K562 (cell line): ENCODE measurements around the gene SLC26A3. TPM values are rescaled to one million over a fixed set of nuclear protein-coding genes. Genes with fewer than 3 reads are reported as not detected.

Experiments
- DEAF1 ChIP-seq: fragments of 450-650 bp; formaldehyde crosslinking; IDR thresholded peaks from 2 replicates; pipeline ENCODE4 v1.4.0; 2020; ENCODE audit warnings: mild to moderate bottlenecking, moderate library complexity
- FOXJ2 ChIP-seq: fragments of 200-800 bp; sonication (Bioruptor generic); IDR thresholded peaks from 2 replicates; pipeline ENCODE4 v1.6.1; 2016; ENCODE audit warnings: missing genetic modification characterization, missing compliant biosample characterization
- GABPB1 ChIP-seq: sonication (generic); formaldehyde crosslinking; IDR thresholded peaks from 2 replicates; pipeline ENCODE4 v1.8.0; 2022; ENCODE audit warnings: mild to moderate bottlenecking, missing genetic modification reagents
- GTF2B ChIP-seq: IDR thresholded peaks from 2 replicates; pipeline ENCODE4 v1.6.1; 2011; ENCODE audit not compliant: insufficient read length; ENCODE audit errors: extremely low read depth
- HMGN3 ChIP-seq: IDR thresholded peaks from 2 replicates; pipeline ENCODE4 v1.6.1; 2011; ENCODE audit warnings: borderline replicate concordance, low read depth, mild to moderate bottlenecking, mixed read lengths, low read length; ENCODE audit not compliant: insufficient read length; ENCODE audit errors: extremely low read depth
- MAZ ChIP-seq, 2 experiments: fragments of 450-650 bp in 1 of 2; sonication (generic) in 1 of 2; formaldehyde crosslinking; IDR thresholded peaks in 1 of 2; conservative IDR thresholded peaks in 1 of 2; 2 replicates each; pipeline versions ENCODE4 v1.4.0 to v1.5.0; 2020; ENCODE audit warnings: mild to moderate bottlenecking in 1 of 2, missing genetic modification reagents in 1 of 2
- MLLT1 ChIP-seq, 2 experiments: fragments of 450-650 bp; IDR thresholded peaks; 2 replicates each; pipeline ENCODE4 v1.6.1; 2016
- MTA1 ChIP-seq: fragments of 450-650 bp; IDR thresholded peaks from 2 replicates; pipeline ENCODE4 v1.6.1; 2017; ENCODE audit warnings: borderline replicate concordance
- MTA3 ChIP-seq: fragments of 450-650 bp; formaldehyde crosslinking; IDR thresholded peaks from 2 replicates; pipeline ENCODE4 v1.6.1; 2017; ENCODE audit warnings: mild to moderate bottlenecking, borderline replicate concordance
- POLR2AphosphoS2 ChIP-seq: IDR thresholded peaks from 2 replicates; pipeline ENCODE4 v1.6.1; 2012; ENCODE audit warnings: low read length, improper control_type of control experiment
- SETDB1 ChIP-seq: IDR thresholded peaks from one replicate; pipeline ENCODE4 v1.6.1; 2012; ENCODE audit warnings: low read length, control low read depth, inconsistent platforms
- SMAD4 ChIP-seq: fragments of 250-450 bp; sonication (Bioruptor Pico); conservative IDR thresholded peaks from 2 replicates; pipeline ENCODE4 v1.8.0; 2021; ENCODE audit warnings: inconsistent platforms, mild to moderate bottlenecking, moderate library complexity
- THRAP3 ChIP-seq: fragments of 450-650 bp; IDR thresholded peaks from 2 replicates; pipeline ENCODE4 v1.6.1; 2016; ENCODE audit warnings: mild to moderate bottlenecking, inconsistent platforms, borderline replicate concordance
- ZBTB17 ChIP-seq: fragments of 450-650 bp; formaldehyde crosslinking; IDR thresholded peaks from 2 replicates; pipeline ENCODE4 v1.4.0; 2020; ENCODE audit warnings: mild to moderate bottlenecking
- ZKSCAN8 ChIP-seq: fragments of 200-800 bp; sonication (Bioruptor generic); IDR thresholded peaks from 2 replicates; pipeline ENCODE4 v1.6.1; 2016; ENCODE audit warnings: missing genetic modification characterization, missing compliant biosample characterization
- ZSCAN32 ChIP-seq: fragments of 450-650 bp; formaldehyde crosslinking; IDR thresholded peaks from 2 replicates; pipeline ENCODE4 v1.4.0; 2020; ENCODE audit warnings: mild to moderate bottlenecking, moderate library complexity
- polyA plus RNA-seq, 8 experiments: library from polyadenylated mRNA; depleted of rRNA in 4 of 8; stranded (reverse) in 5 of 8; unstranded in 3 of 8; fragments of >200 nt; fragmentation: Nextera tagmentation in 2 of 8; fragmentation: Illumina TruSeq in 1 of 8; extraction: Ambion mirVana in 2 of 8; extraction: Trizol in 1 of 8; gene quantifications; 2 replicates each; pipeline versions ENCODE4 v1.2.1 to v1.2.3, GENCODE V29; 2011 to 2014; ENCODE audit warnings: inconsistent platforms in 1 of 8, missing spikeins in 1 of 8
- total RNA-seq, 7 experiments: library from RNA; depleted of rRNA in 6 of 7; stranded (reverse); fragments of >200 nt in 6 of 7; fragmentation: Illumina TruSeq in 2 of 7; extraction: Trizol in 2 of 7; gene quantifications; 2 replicates each; pipeline versions ENCODE4 v1.2.1 to v1.2.3, GENCODE V29; 2011 to 2021; ENCODE audit warnings: low replicate concordance in 1 of 7
- TF ChIP-seq, protein P1 (sequence below): sonication (generic); formaldehyde crosslinking; IDR thresholded peaks from 2 replicates; pipeline ENCODE4 v1.8.1; 2022; ENCODE audit warnings: missing genetic modification reagents
- TF ChIP-seq, protein P2 (sequence below), 2 experiments: IDR thresholded peaks in 1 of 2; conservative IDR thresholded peaks in 1 of 2; 2 replicates each; pipeline ENCODE4 v1.6.1; 2016; ENCODE audit warnings: low read depth in 2 of 2, mild to moderate bottlenecking in 1 of 2, missing compliant biosample characterization in 1 of 2, missing genetic modification characterization in 1 of 2, moderate library complexity in 1 of 2

SLC26A3 gene
- total and polyA plus RNA-seq, 9 of the 15 experiments (the other 6 are each of a cell fraction or from before 2014, with no cell fraction given) = 0.86 TPM; not detected in 8

- TF ChIP-seq MLLT1 (IDR thresholded peaks at IDR 0.05) (no peak), GTF2B (no peak), SETDB1 (no peak), HMGN3 (peak; percentile 93), ZBTB17 (CRISPR knock-in tag) (peak; percentile 76; the same call in 1 of the 2 replicates), SMAD4 (peak; percentile 92), FOXJ2 (tag) (peak; percentile 96), ZKSCAN8 (CRISPR knock-in tag) (peak; percentile 96), GABPB1 (peak; percentile 59), POLR2AphosphoS2 (no peak), ZSCAN32 (no peak), MAZ (CRISPR knock-in tag; conservative IDR thresholded peaks at IDR 0.05 in 1 of 2, IDR thresholded peaks at IDR 0.05 in 1 of 2) (peak; percentile 57 to 62; a peak in 2 of 4 replicates), MTA3 (peak; percentile 91; the same call in 1 of the 2 replicates), DEAF1 (CRISPR knock-in tag) (no peak), MTA1 (peak; percentile 95), THRAP3 (0 out of 2 replicates have a peak, but pooled peaks have one; percentile 23)
- TF ChIP-seq, protein P1, sequence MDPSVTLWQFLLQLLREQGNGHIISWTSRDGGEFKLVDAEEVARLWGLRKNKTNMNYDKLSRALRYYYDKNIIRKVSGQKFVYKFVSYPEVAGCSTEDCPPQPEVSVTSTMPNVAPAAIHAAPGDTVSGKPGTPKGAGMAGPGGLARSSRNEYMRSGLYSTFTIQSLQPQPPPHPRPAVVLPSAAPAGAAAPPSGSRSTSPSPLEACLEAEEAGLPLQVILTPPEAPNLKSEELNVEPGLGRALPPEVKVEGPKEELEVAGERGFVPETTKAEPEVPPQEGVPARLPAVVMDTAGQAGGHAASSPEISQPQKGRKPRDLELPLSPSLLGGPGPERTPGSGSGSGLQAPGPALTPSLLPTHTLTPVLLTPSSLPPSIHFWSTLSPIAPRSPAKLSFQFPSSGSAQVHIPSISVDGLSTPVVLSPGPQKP (CRISPR knock-in tag) = no peak
- TF ChIP-seq, protein P2, sequence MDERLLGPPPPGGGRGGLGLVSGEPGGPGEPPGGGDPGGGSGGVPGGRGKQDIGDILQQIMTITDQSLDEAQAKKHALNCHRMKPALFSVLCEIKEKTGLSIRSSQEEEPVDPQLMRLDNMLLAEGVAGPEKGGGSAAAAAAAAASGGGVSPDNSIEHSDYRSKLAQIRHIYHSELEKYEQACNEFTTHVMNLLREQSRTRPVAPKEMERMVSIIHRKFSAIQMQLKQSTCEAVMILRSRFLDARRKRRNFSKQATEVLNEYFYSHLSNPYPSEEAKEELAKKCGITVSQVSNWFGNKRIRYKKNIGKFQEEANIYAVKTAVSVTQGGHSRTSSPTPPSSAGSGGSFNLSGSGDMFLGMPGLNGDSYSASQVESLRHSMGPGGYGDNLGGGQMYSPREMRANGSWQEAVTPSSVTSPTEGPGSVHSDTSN (CRISPR knock-in tag; IDR thresholded peaks at IDR 0.05; ENCODE audit: low read depth) = peak; percentile 71
- TF ChIP-seq, protein P2 (tag; conservative IDR thresholded peaks at IDR 0.05; ENCODE audit: low read depth) = peak; percentile 99
These were observed 33.5 kb upstream of the SLC26A3 start (continued) for GRCh38 chr7:107836237-107837144.
